Bronchial epithelial cell (primary cell): Measurements from ENCODE around the gene ODAD4. TPM values are rescaled to one million over a fixed set of nuclear protein-coding genes. Genes with fewer than 3 reads are reported as not detected.

Source experiments
- DNase-seq: peaks from one replicate; pipeline ENCODE4 v3.0.0-alpha.2; 2010; ENCODE audit warnings: low read depth
- FAIRE-seq: peaks from 2 replicates; lab custom pipeline; 2011; peaks lifted over from hg19 to GRCh38; lab: Jason Lieb, UNC
- H3K27me3 ChIP-seq: 2 replicates; pipeline ENCODE4 v1.5.1; 2011; ENCODE audit warnings: low read length; ENCODE audit not compliant: control insufficient read depth, insufficient read depth
- H3K36me3 ChIP-seq: 2 replicates; pipeline ENCODE4 v1.5.1; 2011; ENCODE audit warnings: low read length; ENCODE audit not compliant: control insufficient read depth, insufficient read depth
- H3K4me3 ChIP-seq: 2 replicates; pipeline ENCODE4 v1.5.1; 2011; ENCODE audit warnings: mild to moderate bottlenecking, low read depth, low read length, control low read depth
- total RNA-seq: library from RNA; depleted of rRNA; stranded (reverse); fragments of >200 nt; gene quantifications from 2 replicates; pipeline ENCODE4 v1.2.1, GENCODE V29; 2014
- TF ChIP-seq, protein P1 (sequence below): IDR thresholded peaks from 2 replicates; pipeline ENCODE4 v1.5.1; 2011; ENCODE audit warnings: mild to moderate bottlenecking, moderate library complexity, low read length, control low read depth, inconsistent platforms; ENCODE audit not compliant: insufficient read depth, severe bottlenecking

Gene ODAD4
- total RNA-seq, 1 donor from 2014 or later, result 0.26 TPM

DNA sequence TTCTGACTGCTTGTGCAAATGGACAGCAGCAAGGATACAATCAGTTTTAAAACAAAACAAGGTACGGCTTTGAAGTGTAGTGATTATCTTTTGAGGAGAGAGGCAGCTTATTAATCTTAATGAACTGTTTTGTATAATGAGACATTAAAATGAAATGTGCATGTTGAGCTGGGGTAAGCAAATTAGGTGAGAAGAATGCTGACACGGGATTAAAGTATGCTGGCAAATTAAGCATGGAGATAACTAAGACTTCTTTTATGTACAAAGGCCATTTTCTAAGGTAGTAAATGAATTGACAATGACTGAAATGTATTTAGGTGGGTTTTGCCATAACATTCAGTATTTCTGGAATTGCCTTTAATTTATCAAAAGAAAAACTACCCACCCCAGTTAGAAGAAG is 68.1 kb downstream of the ODAD4 start:
- DNase-seq (no peak), FAIRE-seq (no peak)
- no peak overlapping the region for H3K4me3 ChIP-seq
- peaks cover 14% of the 10 kb centered on the region for H3K36me3 ChIP-seq
- TF ChIP-seq, protein P1, sequence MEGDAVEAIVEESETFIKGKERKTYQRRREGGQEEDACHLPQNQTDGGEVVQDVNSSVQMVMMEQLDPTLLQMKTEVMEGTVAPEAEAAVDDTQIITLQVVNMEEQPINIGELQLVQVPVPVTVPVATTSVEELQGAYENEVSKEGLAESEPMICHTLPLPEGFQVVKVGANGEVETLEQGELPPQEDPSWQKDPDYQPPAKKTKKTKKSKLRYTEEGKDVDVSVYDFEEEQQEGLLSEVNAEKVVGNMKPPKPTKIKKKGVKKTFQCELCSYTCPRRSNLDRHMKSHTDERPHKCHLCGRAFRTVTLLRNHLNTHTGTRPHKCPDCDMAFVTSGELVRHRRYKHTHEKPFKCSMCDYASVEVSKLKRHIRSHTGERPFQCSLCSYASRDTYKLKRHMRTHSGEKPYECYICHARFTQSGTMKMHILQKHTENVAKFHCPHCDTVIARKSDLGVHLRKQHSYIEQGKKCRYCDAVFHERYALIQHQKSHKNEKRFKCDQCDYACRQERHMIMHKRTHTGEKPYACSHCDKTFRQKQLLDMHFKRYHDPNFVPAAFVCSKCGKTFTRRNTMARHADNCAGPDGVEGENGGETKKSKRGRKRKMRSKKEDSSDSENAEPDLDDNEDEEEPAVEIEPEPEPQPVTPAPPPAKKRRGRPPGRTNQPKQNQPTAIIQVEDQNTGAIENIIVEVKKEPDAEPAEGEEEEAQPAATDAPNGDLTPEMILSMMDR, result no peak
- H3K27me3 ChIP-seq, result no peaks in the 10 kb centered on the region

DNA sequence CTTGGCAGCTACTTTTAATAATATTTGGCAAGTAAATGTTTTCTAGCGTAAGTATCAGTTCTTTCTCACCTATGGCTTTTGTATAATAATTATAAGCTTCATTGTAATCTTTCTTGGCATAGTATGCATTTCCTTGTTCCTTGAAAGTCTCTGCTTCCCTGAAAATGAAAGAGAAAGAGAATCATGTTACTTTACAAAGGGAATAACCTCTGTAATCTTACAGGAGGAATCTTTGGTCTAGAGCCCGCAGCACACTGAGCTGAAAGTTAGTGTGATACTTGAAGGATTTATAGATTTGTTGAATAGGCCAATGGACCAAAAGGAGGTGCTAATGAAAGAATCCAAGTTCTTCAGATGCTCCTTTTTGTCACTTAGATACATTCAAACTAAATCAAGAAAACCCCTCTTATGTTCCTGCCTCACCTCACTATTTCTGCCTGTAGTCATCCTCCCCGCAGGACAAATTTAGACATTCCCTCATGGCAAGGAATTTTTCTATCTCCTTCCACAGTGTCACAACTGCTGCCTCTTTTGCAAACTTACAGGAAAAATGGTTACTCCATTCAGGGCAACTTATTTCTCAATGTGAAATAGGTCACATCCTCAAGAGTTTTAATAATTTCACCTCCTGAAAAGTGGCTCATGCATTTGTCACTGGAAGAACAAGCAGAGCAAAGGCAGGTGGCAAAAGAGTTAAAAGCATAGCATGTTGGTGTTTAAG is 70.2 kb downstream of the ODAD4 start:
- peaks cover 13% of the 10 kb centered on the region for H3K36me3 ChIP-seq
- TF ChIP-seq, protein P1, result no peak
- FAIRE-seq (no peak), DNase-seq (no peak)
- no peaks in the 10 kb centered on the region for H3K27me3 ChIP-seq
- no peak overlapping the region for H3K4me3 ChIP-seq

DNA sequence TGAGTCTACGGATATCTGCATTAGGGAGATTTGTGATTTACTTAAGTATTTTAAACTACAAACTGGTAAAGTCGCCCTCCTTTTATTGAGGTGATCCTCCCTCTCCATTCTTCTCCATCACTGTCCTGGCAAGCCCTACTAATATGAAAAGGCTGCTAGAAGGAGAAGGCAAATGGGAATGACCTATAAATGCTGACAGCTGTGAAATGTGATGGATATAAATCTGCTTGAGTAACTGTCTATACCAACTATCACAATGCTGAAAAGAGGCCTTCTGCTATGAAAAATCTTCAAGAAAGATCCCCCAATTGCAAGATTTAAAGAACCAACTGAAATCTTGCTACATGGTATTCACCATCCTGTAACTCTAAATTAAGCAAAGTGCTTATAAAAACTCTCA is 71.3 kb downstream of the ODAD4 start:
- H3K36me3 ChIP-seq, result peaks cover 10% of the 10 kb centered on the region
- no peak for DNase-seq

DNA sequence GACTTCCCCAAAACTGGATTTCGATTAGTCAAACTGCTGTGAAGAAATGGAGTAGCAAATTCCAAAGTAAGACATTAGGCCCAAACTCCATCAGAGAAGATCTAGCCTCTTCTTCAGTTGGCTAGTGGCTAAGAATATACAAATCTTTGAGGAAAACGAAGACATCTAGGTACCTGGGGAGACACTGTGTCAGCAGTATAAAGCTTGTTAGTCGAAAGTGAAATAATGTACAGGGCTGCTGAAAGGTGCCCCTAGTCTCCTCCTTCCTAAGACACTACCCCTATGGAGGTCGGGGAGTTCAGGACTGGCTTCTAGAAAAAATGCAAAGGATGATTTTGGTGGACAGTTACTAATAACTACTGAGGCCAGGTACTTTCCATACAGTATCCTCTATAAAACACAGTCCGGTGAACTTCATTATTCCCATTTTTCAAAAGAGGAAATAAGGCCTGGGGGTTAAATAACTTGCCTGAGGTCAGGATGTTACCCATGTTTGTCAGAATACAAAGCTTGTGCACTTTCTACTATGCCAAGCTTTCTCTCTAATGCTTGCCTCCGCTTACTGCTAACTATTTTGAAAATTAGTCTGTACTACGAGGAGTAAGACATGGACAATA is 71.9 kb downstream of the ODAD4 start:
- TF ChIP-seq, protein P1, result no peak
- FAIRE-seq (no peak), DNase-seq (no peak)
- peaks cover 10% of the 10 kb centered on the region for H3K36me3 ChIP-seq
- H3K27me3 ChIP-seq, result no peaks in the 10 kb centered on the region
- H3K4me3 ChIP-seq, result no peak overlapping the region

More for the DNA sequence above, 71.3 kb downstream of the ODAD4 start:
- Histone ChIP-seq H3K4me3 (no peak overlapping the region), H3K27me3 (no peaks in the 10 kb centered on the region)
- TF ChIP-seq, protein P1, result no peak
- FAIRE-seq, result no peak

DNA sequence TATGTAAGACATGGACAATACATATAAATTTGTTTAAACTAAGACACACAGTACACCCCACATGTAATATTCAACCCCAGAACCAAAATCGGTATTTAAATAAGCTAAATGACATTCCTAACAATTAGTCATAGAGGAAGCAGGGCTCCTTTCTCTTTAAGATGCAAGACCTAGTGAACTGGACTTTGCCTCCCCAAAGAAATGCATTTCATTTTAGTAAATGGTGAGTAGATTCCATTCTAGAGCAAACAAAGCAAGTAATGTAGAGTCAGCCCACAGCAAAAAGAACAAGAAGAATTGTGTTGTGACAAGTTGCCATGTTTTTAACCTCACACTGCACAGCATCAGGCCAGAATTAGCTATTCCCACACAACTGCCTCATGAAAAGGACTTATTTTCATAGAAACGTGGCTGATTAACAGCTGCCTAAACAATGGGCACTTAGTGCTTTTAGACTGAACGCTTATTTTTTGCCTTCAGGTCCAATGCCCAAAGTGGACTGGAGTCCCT is 72.4 kb downstream of the ODAD4 start:
- H3K4me3 ChIP-seq, result no peak overlapping the region
- H3K36me3 ChIP-seq, result peaks cover 10% of the 10 kb centered on the region
- H3K27me3 ChIP-seq, result no peaks in the 10 kb centered on the region
- FAIRE-seq, result no peak
- TF ChIP-seq, protein P1, result no peak
- DNase-seq, result no peak

DNA sequence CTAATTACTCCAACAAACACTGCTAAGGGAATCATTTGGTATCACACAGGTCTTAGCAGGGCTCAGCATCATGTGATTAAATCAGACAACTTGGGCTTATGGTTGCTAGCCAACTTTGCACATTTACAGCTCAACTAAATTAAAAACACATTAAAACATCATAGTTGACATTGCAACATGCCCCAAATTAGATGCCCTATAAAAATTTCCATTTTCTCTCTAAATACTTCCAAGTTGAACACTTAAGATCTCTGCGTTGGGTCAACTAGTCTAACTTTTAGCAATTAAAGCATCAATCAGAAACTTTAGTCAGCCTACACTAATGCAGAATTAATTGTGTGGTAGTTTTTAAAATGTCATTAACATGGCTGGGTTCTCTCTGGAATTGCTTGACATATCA is 74.7 kb downstream of the ODAD4 start:
- DNase-seq (no peak), FAIRE-seq (no peak)
- TF ChIP-seq, protein P1, result no peak
- Histone ChIP-seq H3K4me3 (no peak overlapping the region), H3K36me3 (peaks cover 5% of the 10 kb centered on the region), H3K27me3 (no peaks in the 10 kb centered on the region)
